ENCODE measurements around the gene KCNIP3.
A peak's percentile ranks its signal among the peaks of the same experiment; 100 is the strongest.

Gene KCNIP3

DNA sequence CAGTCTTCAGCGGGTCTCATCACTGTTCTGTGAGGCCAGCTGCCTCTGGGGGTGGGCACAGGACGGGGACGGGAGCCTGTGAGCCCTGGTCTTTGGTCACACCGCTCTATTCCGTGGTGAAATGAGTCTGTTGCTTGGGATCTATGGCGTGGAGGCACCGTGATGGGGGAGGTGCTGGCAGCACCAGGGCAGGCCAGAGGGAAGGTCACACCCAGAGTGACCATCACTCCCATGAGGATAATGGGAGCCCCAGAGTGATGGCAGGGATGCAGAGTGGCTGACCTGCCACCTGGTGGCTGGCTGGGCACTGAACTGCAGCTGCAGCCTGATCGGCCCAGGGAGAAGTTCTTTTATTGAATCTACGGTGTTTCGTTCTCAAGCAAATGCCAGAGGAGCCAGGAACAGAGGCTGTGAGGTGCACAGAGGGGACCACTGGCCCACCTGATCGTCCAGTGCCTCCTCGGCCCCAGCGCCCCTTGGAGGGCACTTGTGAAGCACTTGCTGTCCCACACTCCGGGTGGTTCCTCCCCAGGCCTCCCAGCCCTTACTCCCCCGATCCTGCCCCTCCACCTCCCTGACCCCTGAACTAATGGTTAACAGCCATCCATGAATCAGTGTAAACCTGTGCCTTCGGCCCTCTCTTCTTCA is 17.9 kb downstream of the KCNIP3 start:
- DNase-seq, result peak; percentile 27

DNA sequence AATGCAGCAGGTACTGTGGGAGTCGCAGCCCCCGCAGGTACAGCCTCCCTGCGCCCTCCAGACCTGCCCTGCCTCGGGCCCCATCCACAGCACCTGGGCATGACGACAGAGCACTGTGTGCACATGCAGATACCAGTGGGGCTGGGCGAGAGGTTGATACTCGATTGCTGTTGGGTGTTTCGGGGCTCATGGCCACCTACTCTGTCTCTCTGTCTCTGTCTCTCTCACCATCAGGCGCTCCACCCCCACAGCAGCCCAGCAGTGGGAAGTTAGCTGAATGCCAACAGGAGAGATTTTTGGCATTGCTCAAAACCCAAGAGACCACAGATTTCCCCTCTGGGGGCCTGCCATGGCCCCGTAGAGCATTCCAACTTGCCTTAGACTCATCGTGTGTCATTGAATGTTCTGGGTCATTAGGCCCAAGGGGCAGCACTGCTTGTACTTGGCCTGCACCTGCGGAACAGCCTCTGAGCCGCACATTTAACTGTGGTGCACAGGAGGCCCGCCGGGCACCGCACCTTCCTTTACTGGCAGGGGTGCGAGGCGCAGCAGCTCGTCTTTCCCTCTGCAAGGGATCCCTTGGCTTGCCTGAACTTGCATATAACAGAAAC is 18.8 kb downstream of the KCNIP3 start:
- no peak for DNase-seq

DNA sequence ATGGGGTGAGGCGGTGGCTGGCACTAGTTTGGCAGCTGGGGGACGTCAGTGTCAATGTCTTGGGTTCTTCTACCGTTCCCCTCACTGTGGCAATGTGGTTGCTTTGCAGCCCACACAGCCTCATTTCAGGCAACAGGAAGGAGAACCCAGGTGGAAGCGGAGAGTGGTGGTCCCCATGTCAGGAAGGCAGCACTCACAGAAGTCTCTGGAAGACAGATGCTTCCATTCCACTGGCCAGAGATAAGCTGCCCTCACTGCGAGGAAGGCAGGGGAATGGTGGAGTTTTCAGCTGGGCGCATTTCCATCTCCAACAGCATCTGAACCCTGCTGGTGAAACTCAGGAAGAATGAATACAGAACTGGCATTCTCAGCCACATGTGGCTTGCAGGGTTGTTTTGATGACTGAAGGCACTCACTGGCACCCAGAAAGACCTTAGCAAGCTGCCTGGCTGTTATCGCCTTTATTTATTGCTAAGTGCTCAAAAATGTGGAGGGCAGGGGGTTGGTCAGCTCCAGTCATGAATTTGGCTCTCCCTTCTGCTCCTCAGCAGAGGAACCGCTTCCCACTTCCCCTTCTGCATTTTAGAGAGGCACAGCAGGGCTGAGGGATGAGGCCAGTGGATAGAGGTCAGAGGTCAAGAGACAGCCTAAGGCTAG is 19.4 kb downstream of the KCNIP3 start:
- peak; percentile 42 for DNase-seq

DNA sequence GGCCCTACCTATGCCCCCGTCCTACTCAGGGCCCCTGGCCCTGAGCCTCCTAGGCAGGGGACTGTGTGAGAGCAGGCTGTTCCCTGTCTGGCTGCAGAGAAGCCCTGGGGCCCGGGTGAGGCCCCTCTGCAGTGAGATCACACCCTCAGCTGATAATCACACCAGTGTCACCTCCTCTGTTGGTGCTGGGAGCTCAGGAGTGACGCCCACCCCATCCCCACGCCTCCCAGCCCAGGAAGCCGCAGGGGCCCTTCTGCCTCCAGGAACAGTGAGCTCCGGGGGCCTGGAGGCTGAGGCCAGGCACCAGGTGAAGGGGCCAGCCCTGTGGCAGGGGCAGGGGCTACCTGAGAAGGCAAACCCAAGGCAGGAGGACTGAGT is 20.0 kb downstream of the KCNIP3 start:
- no peak for DNase-seq

DNA sequence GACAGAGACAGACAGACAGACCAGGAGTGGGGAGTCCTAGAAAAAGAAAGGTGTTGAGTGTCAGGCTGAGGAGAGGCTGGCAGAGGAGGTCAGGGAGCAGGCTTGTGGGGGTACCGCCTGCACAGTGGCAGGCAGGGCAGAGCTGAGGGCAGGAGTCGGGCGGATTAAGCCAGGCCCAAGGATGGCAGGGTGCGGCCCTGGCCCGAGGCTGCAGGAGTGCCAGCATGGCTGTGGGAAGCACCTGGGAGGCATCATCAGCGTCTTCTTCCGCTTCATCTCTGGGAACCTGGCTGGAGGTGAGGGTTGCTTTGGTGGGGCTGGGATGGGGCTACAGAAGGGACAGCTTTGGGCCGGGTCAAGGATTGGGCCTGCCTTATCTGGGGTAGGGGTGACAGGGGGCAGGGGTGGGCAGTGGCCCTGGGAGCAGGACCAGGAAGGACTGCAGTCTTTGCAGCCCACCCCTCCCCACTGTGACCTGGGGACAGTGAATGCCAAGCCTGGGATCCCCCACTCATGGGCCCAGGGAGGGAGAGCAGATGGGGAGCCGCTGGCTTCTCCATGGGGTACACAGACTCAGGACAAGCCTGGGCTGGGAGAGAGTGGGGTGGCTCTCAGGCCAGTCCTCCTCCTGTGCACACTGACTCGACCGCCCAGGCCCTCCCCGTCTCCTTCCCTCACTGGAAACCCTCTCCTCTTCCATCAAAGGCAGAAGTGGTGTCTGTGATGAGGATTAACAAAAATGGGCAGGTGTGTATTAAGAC is 20.7 kb downstream of the KCNIP3 start:
- no peak for DNase-seq

DNA sequence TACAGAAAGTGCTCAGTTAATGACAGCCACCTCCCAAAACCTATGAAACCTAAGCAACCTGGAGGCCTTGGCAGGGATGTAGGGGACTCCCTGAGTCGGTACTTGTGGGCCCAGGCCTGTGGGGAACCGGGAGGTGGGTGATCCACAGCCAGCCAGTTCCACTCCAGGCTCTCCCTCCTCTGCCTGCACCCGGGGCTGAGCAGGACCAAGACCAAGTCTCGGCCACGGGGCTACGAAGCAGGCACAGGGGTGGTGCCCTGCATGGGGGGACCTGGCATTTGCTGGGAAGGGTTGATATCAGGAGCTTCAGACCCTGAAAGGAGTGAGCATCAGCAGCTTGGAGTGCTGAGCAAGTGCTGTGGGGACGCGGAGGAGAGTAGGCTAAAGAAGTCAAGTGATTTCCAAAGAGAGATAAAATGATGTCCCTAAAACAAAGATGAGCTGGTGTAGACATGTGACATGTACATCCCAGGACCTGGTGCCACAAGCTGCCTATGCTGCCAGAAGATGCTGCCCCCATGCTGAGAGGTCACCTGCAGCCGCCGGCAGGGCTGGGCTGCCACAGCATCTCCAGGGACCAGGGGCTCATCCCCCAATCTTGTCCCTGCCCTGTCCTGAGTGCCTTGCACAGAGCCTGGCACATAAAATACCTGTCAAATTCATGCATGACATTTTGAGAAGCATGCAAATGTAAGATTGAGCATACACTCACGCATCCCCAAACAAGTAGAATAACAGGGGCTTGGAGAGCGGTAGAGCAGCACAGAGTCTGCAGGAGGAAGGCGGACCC is 21.5 kb downstream of the KCNIP3 start:
- DNase-seq, result no peak

DNA sequence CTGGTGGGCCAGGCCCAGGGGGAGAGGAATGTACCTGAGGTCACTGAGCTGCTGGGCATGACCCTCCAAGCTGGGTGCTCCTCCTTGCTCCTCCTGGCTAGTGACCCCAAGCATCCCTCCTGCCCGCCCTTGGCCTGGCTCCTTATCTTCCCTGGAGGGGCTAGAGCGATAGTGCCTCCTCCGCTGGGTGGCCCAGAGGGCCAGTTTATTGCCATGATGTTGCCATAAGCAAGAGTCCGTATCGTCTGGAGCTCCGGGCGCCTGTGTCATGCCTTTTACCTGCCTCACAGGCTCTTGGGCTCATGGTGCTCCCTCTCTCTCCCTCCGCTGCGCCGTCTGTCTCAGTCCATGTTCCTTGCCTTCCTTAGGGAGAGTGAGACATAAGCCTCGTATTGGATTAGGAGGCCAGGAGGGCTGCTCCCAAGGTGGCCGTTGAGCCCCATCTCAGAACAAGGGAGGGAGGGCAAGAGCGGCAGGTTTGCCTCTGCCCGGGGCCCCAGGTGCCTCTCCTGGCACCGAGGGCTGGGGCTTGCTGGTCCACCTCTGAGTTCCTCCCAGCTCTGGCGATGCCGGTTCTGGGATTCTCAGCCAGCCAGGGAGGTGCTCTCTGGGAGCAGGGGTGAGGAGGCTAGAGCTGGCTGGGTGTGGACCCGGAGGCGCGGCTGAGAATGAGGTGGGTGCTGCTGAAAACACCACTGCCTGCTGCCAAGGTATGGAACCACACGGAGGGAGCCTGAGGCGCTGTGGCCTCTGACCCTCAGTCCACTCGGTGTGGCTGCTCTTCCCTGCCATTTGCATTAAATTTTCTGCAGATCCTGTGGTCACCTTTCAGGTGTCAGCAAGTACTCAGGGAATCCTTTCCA is 22.6 kb downstream of the KCNIP3 start:
- DNase-seq, result no peak

DNA sequence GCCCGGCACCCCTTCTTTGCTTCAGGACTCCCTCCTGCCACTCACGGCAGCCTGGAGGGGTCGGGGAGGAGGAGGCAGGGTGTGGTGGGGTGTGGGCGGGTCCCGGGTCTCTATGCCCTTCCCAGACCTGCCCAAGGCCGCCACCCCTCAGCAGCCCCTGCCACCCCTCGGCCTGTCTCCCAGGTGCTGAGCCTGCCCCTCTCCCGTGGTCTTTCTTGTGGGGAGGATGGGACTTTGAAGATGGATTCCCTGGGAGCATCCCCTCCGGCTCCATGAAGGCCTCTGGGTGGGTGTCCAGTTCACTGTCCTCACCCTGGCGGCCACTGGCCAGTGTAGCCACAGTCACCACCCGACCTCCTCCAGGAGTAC is 23.2 kb downstream of the KCNIP3 start:
- DNase-seq, result no peak

DNA sequence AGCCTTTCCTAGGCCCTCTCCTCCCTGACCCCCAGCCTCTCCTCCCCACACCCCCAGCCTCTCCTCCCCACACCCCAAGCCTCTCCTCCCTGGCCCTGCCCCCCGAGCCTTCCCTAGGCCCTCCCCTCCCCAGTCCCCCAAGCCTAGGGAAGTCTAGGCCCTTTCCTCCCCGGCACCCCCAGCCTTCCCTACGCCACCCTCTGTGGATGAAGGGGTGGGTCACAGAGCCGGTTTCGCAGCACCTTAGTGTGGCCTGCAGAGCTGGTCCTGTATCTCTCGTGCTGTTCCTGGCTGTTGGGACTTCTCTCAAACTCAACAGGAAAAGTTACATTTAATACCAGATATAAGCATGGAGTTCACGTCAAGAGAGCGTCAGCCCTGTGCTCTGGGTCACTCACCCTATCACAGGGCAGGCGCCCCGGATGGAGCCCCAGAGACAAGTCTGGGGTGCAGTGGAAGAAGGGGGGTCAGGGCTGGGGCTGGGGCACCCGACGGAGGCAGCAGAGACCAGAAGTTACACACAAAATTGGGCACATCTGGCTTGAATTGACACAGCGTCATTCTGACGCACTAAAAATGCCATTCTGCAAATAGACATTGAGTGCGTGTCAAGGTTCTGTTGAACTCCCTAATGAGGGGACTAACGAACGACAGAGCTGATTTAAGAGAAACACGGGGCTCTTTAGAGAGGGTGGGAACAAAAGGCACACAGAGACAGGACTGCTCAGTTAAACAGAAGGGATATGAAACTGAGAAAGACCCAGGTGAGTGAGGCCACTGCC is 24.0 kb downstream of the KCNIP3 start:
- no peak for DNase-seq

DNA sequence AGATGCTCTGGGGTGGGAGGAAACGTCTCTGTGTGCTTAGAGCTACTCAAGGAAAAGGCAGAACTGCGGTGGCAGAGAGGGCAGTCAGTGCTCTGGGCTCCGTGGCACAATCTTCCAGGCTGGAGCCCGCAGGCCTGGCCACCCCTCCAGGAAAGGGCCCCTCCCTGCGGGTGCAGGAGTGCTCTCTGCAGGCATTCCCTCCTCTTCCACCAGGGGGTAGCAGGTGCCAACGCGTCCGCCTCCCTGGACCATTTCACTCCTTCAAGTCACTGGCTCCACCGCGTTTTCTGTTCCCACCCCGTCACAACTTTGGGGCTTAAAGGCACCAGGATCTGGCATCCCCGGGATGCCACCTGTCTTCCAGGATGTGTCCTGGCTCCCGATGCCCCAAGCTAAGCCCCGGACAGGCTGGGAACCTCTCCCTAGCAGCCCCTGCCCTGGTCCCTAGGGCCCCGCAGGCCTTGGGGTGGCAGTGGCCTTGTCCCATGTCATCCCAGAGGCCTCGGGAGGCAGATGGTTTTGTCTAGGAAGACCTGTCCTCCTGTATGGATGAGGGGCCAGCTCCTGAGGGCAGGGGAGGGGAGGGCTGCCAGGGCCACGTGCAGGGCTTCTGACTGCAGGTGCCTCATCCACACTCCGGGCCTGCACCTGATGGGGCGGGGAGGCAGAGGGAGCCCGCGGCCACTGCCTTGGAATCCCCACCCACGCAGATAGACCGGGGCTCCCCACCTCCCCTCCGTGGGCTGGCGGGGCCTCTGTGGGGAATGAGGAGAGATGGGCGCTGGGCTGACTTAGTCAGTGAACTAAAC is 26.4 kb downstream of the KCNIP3 start:
- no peak for DNase-seq

DNA sequence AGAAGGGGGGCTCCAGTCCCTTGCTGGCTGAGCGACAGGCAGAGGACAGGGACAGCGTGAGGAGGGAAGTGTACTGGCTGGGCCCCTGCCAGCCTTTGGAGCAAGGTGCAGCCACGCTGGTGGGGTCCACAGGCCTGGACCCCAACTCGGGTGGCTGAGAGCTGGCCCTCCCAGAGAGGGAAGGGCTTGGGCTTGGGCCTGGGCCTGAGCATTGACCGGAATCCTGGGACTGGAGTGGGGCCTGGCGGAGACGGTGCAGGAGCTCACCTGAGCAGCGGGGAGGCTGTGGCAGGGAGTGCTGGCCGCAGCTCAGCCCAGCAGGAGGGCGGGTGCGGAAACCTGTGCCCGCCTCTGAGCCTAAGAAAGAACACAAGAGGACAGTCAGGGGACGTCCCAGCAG is 27.9 kb downstream of the KCNIP3 start:
- DNase-seq, result no peak

DNA sequence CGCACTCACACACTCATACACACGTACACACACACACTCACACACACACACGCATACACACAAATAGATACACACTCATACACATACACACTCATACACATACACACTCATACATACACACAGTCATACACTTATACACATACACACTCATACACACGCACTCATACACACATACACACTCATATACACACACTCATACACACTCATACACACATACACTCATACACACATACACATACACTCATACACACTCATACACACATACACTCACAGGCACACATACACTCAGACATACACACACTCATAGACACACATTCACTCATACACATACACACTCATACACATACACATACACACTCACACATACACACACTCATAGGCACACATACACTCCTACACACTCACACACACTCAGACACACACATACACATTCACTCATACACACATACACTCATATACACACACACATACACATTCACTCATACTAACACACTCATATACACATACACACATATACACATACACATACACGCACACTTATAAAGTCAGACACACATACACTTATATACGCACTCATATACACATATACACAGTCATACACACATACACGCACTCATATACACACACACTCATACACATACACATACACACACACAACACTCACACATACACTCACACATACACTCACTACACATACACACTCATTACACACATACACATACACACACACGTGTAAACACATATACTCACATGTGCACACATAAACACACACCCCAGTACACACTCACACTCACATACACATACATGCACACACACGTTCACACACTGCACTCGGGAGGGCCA is 28.7 kb downstream of the KCNIP3 start:
- no peak for DNase-seq

DNA sequence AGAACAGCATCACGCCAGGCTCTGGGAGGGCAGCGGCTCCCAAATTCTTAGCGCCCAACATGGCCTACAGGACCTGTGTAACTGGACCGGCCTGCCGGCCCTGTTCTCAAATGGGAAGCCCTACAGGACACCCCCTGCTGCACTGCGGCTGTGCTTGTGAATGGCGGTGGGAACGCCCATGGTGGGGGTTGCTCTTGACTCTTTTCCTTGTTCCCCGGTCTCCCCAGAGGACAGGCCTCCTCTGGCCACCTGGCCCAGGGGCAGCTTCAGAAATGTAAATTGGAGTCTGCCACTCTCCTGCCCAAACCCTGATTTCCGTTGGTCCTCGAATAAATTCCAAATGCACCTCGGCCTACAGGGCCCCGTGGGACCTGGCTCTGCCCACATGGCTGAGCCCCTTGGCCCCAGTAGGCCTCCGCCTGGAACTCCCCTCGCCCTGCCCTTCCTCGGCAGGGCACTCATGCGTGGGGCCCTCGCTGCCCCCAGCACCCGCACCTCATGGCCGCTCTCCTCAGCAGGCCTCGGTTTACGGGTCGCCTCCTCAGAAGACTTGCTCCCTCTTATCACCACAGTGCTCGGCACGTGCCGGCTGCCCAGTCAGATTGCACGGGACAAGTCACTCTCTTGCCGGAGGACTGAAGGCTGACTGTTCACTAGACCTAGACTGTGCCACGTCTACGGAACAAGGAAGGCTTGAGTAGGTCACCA is 29.4 kb downstream of the KCNIP3 start:
- DNase-seq, result no peak

DNA sequence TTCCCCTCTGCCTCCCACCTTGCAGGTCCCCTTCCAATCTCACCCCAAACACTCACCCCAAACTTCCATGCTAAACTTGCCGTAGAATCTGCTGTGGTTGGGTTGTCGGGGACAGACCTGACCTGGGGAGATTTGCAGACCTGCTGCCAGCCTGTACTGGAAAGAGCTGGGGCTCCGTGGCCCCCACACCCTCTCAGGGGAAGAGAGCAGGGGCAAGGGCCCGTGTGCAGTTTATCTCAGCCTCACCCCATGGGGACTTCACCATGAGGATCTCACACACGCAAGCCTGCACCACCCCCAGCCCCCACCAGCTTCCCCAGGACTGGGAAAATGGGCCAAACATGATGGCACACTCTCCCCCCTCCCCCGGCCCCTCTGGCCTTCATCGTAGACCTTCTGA is 30.7 kb downstream of the KCNIP3 start:
- DNase-seq, result no peak

DNA sequence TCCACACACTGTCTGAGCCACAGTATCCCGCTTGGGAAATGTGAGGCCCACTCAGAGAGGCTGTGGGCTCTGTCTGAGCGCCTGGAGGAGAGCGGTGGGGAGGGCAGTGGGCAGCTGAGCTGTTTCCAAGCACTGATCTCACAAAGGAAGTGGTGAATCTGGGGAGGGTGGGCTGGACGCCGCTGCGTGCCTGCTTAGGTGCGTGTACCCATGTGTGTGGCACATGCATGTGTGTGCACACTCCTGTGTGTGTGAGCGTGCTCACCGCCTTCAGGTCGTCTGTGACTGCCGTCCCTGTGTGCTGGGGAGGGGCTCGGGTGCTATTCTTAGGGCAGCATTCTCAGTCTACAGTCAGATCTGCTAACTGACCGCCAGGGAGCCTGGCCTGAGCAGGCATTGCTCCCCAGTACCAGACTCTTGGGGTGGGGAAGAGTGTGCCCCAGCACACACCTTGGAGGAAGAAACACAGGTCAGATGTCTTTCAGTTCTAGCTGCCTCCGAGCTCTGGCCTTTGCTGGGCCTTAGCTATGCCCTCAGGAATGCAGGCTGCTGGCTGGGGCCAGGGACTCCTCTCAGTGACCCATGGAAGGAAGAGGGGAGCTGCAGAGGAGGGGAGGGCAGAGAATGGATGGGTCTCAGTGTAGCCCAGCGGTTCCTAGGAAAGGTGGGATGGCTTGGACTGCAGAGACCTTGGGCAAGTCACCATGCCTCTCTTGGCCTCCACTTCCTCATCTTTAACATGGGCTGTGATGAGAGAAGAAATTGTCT is 31.4 kb downstream of the KCNIP3 start:
- no peak for DNase-seq

DNA sequence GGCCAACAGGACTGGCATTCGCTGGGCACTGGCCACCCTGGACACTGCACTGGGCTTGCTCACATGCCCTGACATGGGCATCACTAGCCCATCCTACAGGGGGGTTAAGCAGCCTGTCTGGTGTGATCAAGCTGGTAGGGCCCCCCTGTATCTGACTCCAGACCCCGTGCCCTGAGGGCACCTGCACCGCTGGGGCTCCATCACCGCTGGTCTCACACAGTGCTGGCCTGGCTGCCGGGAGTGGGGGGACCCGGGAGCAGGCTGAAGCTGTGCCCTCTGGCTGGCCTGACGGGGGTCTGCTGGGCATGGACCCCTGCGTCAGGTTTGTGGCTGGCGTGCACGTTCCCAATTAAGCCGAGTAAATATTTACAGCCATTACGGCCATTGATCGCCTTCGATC is 32.3 kb downstream of the KCNIP3 start:
- DNase-seq, result no peak

DNA sequence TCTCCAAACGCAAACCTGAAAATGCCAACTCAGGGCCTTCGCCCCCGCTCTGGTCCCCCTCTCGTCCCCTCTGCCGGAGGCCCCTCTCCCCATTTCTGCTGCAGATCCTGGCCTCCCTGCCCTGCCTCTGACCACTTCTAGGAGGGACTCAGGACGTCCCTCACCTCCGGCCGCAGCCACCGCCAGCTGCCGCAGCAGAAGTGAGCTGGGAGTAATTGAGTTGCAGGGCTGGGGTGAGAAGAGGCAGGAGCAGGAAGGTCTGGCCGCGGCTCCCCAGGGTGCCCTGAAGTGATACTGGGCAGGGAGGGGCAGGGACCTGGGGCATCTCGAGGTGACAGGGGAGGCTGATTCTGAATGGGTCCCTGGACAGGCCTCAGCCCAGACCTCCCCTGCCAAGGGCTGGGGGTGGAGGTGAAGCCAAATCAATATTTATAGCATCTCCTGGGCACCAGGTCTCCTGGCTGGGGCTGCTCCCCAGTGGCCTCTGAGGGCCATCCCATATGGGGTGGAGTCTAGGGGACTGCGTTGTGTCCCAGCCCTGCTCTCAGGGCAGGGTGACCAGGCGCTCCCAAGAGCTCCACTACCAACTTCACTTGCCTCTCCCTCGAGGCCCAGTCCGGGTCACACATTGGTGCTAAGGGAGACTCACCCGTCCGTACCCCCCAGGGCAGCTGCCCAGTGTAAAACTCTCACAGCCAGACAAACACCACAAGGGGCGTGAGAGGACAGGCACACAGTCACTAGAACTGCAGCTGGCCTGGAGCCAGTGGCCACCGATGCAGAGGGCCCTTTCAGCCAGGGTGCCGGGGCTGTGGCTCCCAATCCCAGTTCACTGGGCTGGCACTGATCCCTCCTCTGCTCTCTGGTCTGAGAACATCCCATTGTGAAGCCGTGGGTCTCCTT is 33.0 kb downstream of the KCNIP3 start:
- no peak for DNase-seq

All from inflammatory macrophage treated with lipopolysaccharide for 4 hours (primary cell).